H9 (cell line): ENCODE results near the gene HOXA9. TPM values are rescaled to one million over a fixed set of nuclear protein-coding genes. Genes with fewer than 3 reads are reported as not detected.

Experiments
- DNase-seq: peaks from one replicate; pipeline ENCODE4 v3.0.0-alpha.2; 2017
- H2AFZ ChIP-seq: one replicate; pipeline ENCODE4 v1.6.1; 2013; ENCODE audit warnings: mild to moderate bottlenecking, low read length, control low read depth, moderate library complexity
- H2AK5ac ChIP-seq: 2 replicates; pipeline ENCODE4 v1.6.1; 2013; ENCODE audit warnings: low read length, control low read depth, mixed read lengths; ENCODE audit not compliant: insufficient read length
- H2BK120ac ChIP-seq: one replicate; pipeline ENCODE4 v1.6.1; 2013; ENCODE audit warnings: low read depth, mild to moderate bottlenecking, low read length, control low read depth, inconsistent platforms; ENCODE audit not compliant: poor library complexity, severe bottlenecking
- H2BK12ac ChIP-seq: 2 replicates; pipeline ENCODE4 v1.6.1; 2013; ENCODE audit warnings: low read length, control low read depth, mixed read lengths, low read depth; ENCODE audit not compliant: insufficient read length
- H2BK15ac ChIP-seq: 2 replicates; pipeline ENCODE4 v1.6.1; 2013; ENCODE audit warnings: low read depth, low read length, control low read depth
- H2BK20ac ChIP-seq: one replicate; pipeline ENCODE4 v1.6.1; 2013; ENCODE audit warnings: low read depth, mild to moderate bottlenecking, low read length, control low read depth, inconsistent platforms; ENCODE audit not compliant: poor library complexity, severe bottlenecking
- H2BK5ac ChIP-seq: 2 replicates; pipeline ENCODE4 v1.6.1; 2013; ENCODE audit warnings: low read length, control low read depth, mixed read lengths; ENCODE audit not compliant: insufficient read length
- H3K14ac ChIP-seq: 2 replicates; pipeline ENCODE4 v1.6.1; 2013; ENCODE audit warnings: low read length, control low read depth; ENCODE audit not compliant: insufficient read depth
- H3K18ac ChIP-seq: 2 replicates; pipeline ENCODE4 v1.6.1; 2013; ENCODE audit warnings: low read depth, mild to moderate bottlenecking, mixed read lengths, low read length, control low read depth; ENCODE audit not compliant: insufficient read length
- H3K23ac ChIP-seq: 2 replicates; pipeline ENCODE4 v1.6.1; 2013; ENCODE audit warnings: low read length, control low read depth, mixed read lengths, low read depth; ENCODE audit not compliant: insufficient read length
- H3K23me2 ChIP-seq: 2 replicates; pipeline ENCODE4 v1.6.1; 2013; ENCODE audit warnings: low read depth, mild to moderate bottlenecking, mixed read lengths, low read length, control low read depth; ENCODE audit not compliant: insufficient read length, poor library complexity, severe bottlenecking
- H3K27ac ChIP-seq: 2 replicates; pipeline ENCODE4 v1.5.1; 2013; ENCODE audit warnings: low read length, control low read depth, mixed read lengths, low read depth; ENCODE audit not compliant: insufficient read length
- H3K27me3 ChIP-seq: 2 replicates; pipeline ENCODE4 v1.6.1; 2013; ENCODE audit warnings: low read length, control low read depth, inconsistent platforms; ENCODE audit not compliant: insufficient read depth
- H3K4ac ChIP-seq: 2 replicates; pipeline ENCODE4 v1.6.1; 2013; ENCODE audit warnings: low read depth, mild to moderate bottlenecking, control low read depth, inconsistent platforms, low read length, moderate library complexity
- H3K4me1 ChIP-seq: 2 replicates; pipeline ENCODE4 v1.6.1; 2013; ENCODE audit warnings: low read length, control low read depth, inconsistent platforms; ENCODE audit not compliant: insufficient read depth
- H3K4me2 ChIP-seq: 2 replicates; pipeline ENCODE4 v1.6.1; 2013; ENCODE audit warnings: low read length, control low read depth, mixed read lengths; ENCODE audit not compliant: insufficient read length, insufficient read depth
- H3K56ac ChIP-seq: 2 replicates; pipeline ENCODE4 v1.6.1; 2013; ENCODE audit warnings: low read depth, mild to moderate bottlenecking, mixed read lengths, low read length, control low read depth; ENCODE audit not compliant: insufficient read length
- H3K79me1 ChIP-seq: 2 replicates; pipeline ENCODE4 v1.6.1; 2013; ENCODE audit warnings: low read depth, mild to moderate bottlenecking, moderate library complexity, low read length, control low read depth, inconsistent platforms; ENCODE audit not compliant: insufficient read depth, poor library complexity, severe bottlenecking
- H3K79me2 ChIP-seq: 2 replicates; pipeline ENCODE4 v1.6.1; 2013; ENCODE audit warnings: low read length, control low read depth, inconsistent platforms; ENCODE audit not compliant: insufficient read depth
- H3K9ac ChIP-seq: 2 replicates; pipeline ENCODE4 v1.6.1; 2013; ENCODE audit warnings: low read length, control low read depth, mixed read lengths; ENCODE audit not compliant: insufficient read length; ENCODE audit errors: extremely low read depth
- H3K9me3 ChIP-seq: one replicate; pipeline ENCODE4 v1.6.1; 2013; ENCODE audit warnings: low read depth, low read length, inconsistent platforms; ENCODE audit not compliant: control insufficient read depth
- H3T11ph ChIP-seq: one replicate; pipeline ENCODE4 v1.6.1; 2013; ENCODE audit warnings: mild to moderate bottlenecking, low read length, control low read depth, inconsistent platforms
- H4K20me1 ChIP-seq: one replicate; pipeline ENCODE4 v1.6.1; 2013; ENCODE audit not compliant: control insufficient read depth, insufficient read length, insufficient read depth
- H4K5ac ChIP-seq: 2 replicates; pipeline ENCODE4 v1.6.1; 2013; ENCODE audit warnings: low read depth, mild to moderate bottlenecking, mixed read lengths, low read length, control low read depth; ENCODE audit not compliant: insufficient read length
- H4K8ac ChIP-seq: replicated peaks from 2 replicates; pipeline ENCODE4 v1.6.1; 2013; ENCODE audit warnings: low read length, control low read depth, mixed read lengths, low read depth; ENCODE audit not compliant: insufficient read length
- H4K91ac ChIP-seq: 2 replicates; pipeline ENCODE4 v1.6.1; 2013; ENCODE audit warnings: low read depth, mild to moderate bottlenecking, moderate library complexity, mixed read lengths, low read length, control low read depth; ENCODE audit not compliant: insufficient read length
- H3K27ac Mint-ChIP-seq, 3 experiments: 2 replicates in 2 of 3; 3 replicates in 1 of 3; pipeline ENCODE4 v1.8.0; 2020 to 2021; ENCODE audit warnings: mixed read lengths in 3 of 3, mild to moderate bottlenecking in 1 of 3, moderate library complexity in 1 of 3
- H3K27me3 Mint-ChIP-seq: 2 replicates; pipeline ENCODE4 v1.8.0; 2021; ENCODE audit warnings: low read depth, mild to moderate bottlenecking, moderate library complexity, mixed read lengths
- H3K36me3 Mint-ChIP-seq, 3 experiments: 2 replicates in 2 of 3; 3 replicates in 1 of 3; pipeline ENCODE4 v1.8.0; 2020 to 2021; ENCODE audit warnings: low read depth in 3 of 3, mixed read lengths in 3 of 3; ENCODE audit not compliant: insufficient read depth in 1 of 3
- H3K4me1 Mint-ChIP-seq, 2 experiments: 2 replicates each; pipeline ENCODE4 v1.8.0; 2020; ENCODE audit warnings: mixed read lengths in 2 of 2
- H3K4me3 Mint-ChIP-seq, 2 experiments: 2 replicates in 1 of 2; 3 replicates in 1 of 2; pipeline ENCODE4 v1.8.0; 2020 to 2021; ENCODE audit warnings: mild to moderate bottlenecking in 2 of 2, mixed read lengths in 2 of 2, moderate library complexity in 1 of 2
- H3K9me3 Mint-ChIP-seq, 2 experiments: 2 replicates in 1 of 2; 3 replicates in 1 of 2; pipeline ENCODE4 v1.8.0; 2020; ENCODE audit warnings: mild to moderate bottlenecking in 2 of 2, mixed read lengths in 2 of 2, moderate library complexity in 1 of 2
- WGBS: extraction: QIAGEN DNeasy Blood & Tissue Kit; methylation state at CpG from one replicate; pipeline ENCODE4 v1.1.7; 2013; ENCODE audit warnings: missing lambda C conversion rate, low lambda C conversion rate, mixed read lengths; ENCODE audit not compliant: insufficient read length; ENCODE audit errors: extremely low coverage; 5-methylcytosine and 5-hydroxymethylcytosine counted together
- total RNA-seq: library from RNA; stranded (reverse); gene quantifications from 2 replicates; pipeline ENCODE4 v1.2.1, GENCODE V29; 2021
- TF ChIP-seq, protein P1 (sequence below): fragments of 200-600 bp; sonication (generic); conservative IDR thresholded peaks from 3 replicates; pipeline ENCODE4 v1.8.0; 2021; ENCODE audit warnings: antibody characterized with exemption, mild to moderate bottlenecking

Gene HOXA9
- total RNA-seq, 1 experiment from 2014 or later: not detected

GRCh38 chr7:27193335-27194001 lies 28.1 kb upstream of the HOXA9 start:
- TF ChIP-seq, protein P1, sequence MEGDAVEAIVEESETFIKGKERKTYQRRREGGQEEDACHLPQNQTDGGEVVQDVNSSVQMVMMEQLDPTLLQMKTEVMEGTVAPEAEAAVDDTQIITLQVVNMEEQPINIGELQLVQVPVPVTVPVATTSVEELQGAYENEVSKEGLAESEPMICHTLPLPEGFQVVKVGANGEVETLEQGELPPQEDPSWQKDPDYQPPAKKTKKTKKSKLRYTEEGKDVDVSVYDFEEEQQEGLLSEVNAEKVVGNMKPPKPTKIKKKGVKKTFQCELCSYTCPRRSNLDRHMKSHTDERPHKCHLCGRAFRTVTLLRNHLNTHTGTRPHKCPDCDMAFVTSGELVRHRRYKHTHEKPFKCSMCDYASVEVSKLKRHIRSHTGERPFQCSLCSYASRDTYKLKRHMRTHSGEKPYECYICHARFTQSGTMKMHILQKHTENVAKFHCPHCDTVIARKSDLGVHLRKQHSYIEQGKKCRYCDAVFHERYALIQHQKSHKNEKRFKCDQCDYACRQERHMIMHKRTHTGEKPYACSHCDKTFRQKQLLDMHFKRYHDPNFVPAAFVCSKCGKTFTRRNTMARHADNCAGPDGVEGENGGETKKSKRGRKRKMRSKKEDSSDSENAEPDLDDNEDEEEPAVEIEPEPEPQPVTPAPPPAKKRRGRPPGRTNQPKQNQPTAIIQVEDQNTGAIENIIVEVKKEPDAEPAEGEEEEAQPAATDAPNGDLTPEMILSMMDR: no peak
- H3K27ac ChIP-seq: no peak overlapping the region
- no peak overlapping the region for H3K23ac ChIP-seq
- H2BK120ac ChIP-seq: no peak overlapping the region
- Mint-ChIP-seq H3K4me3 (no peak overlapping the region), H3K27ac (no peak overlapping the region), H3K4me1 (peaks cover 3 to 10% of the 10 kb centered on the region in 2 experiments), H3K9me3 (peaks cover 3 to 14% of the 10 kb centered on the region in 2 experiments; a peak in 2 of 5 replicates), H3K27me3 (peaks cover 100% of the 10 kb centered on the region), H3K36me3 (no peaks in the 10 kb centered on the region; a peak in 1 of 7 replicates)
- no peak overlapping the region for H2BK15ac ChIP-seq
- no peak overlapping the region for H3K4ac ChIP-seq
- H3K14ac ChIP-seq: no peak overlapping the region
- no peak overlapping the region for H3K18ac ChIP-seq
- H2BK12ac ChIP-seq: no peak overlapping the region
- no peak overlapping the region for H3K56ac ChIP-seq
- no peak overlapping the region for H4K91ac ChIP-seq
- H2BK20ac ChIP-seq: no peak overlapping the region
- H3K23me2 ChIP-seq: no peaks in the 10 kb centered on the region
- no peak overlapping the region for H2AFZ ChIP-seq
- H2BK5ac ChIP-seq: no peak overlapping the region
- no peak overlapping the region for H3K9ac ChIP-seq
- WGBS: no CpG with 5 or more reads among the region's 29 CpGs
- H3K4me2 ChIP-seq: no peak overlapping the region
- no peak overlapping the region for H4K8ac ChIP-seq
- H3K9me3 ChIP-seq: no peaks in the 10 kb centered on the region
- H4K5ac ChIP-seq: no peak overlapping the region
- H3K27me3 ChIP-seq: peaks cover 92% of the 10 kb centered on the region
- H3K4me1 ChIP-seq: no peaks in the 10 kb centered on the region
- H3T11ph ChIP-seq: no peak overlapping the region
- no peaks in the 10 kb centered on the region for H3K79me2 ChIP-seq
- DNase-seq: peak; percentile 43
- H4K20me1 ChIP-seq: no peaks in the 10 kb centered on the region
- no peak overlapping the region for H2AK5ac ChIP-seq
- H3K79me1 ChIP-seq: no peaks in the 10 kb centered on the region
